Fibroblast of mammary gland (primary cell): Measurements from ENCODE around the gene SFSWAP.

Source experiments
- DNase-seq: peaks from one replicate; pipeline ENCODE4 v3.0.0-alpha.2; 2010; ENCODE audit warnings: low read depth
- H3K4me3 ChIP-seq: 2 replicates; pipeline ENCODE4 v1.5.1; 2011; ENCODE audit warnings: low read depth, mild to moderate bottlenecking, low read length, moderate library complexity; ENCODE audit not compliant: control insufficient read depth
- TF ChIP-seq, protein P1 (sequence below): conservative IDR thresholded peaks from 2 replicates; pipeline ENCODE4 v1.5.1; 2011; ENCODE audit warnings: low read depth, low read length, inconsistent platforms; ENCODE audit not compliant: control insufficient read depth, insufficient read depth

SFSWAP gene

GRCh38 chr12:131734336-131735152 is 23.7 kb downstream of the SFSWAP start:
- no peak overlapping the region for H3K4me3 ChIP-seq
- DNase-seq: no peak
- TF ChIP-seq, protein P1, sequence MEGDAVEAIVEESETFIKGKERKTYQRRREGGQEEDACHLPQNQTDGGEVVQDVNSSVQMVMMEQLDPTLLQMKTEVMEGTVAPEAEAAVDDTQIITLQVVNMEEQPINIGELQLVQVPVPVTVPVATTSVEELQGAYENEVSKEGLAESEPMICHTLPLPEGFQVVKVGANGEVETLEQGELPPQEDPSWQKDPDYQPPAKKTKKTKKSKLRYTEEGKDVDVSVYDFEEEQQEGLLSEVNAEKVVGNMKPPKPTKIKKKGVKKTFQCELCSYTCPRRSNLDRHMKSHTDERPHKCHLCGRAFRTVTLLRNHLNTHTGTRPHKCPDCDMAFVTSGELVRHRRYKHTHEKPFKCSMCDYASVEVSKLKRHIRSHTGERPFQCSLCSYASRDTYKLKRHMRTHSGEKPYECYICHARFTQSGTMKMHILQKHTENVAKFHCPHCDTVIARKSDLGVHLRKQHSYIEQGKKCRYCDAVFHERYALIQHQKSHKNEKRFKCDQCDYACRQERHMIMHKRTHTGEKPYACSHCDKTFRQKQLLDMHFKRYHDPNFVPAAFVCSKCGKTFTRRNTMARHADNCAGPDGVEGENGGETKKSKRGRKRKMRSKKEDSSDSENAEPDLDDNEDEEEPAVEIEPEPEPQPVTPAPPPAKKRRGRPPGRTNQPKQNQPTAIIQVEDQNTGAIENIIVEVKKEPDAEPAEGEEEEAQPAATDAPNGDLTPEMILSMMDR: no peak

- no peak for DNase-seq
Observed at GRCh38 chr12:131735153-131735456, 24.2 kb downstream of the SFSWAP start.

DNA sequence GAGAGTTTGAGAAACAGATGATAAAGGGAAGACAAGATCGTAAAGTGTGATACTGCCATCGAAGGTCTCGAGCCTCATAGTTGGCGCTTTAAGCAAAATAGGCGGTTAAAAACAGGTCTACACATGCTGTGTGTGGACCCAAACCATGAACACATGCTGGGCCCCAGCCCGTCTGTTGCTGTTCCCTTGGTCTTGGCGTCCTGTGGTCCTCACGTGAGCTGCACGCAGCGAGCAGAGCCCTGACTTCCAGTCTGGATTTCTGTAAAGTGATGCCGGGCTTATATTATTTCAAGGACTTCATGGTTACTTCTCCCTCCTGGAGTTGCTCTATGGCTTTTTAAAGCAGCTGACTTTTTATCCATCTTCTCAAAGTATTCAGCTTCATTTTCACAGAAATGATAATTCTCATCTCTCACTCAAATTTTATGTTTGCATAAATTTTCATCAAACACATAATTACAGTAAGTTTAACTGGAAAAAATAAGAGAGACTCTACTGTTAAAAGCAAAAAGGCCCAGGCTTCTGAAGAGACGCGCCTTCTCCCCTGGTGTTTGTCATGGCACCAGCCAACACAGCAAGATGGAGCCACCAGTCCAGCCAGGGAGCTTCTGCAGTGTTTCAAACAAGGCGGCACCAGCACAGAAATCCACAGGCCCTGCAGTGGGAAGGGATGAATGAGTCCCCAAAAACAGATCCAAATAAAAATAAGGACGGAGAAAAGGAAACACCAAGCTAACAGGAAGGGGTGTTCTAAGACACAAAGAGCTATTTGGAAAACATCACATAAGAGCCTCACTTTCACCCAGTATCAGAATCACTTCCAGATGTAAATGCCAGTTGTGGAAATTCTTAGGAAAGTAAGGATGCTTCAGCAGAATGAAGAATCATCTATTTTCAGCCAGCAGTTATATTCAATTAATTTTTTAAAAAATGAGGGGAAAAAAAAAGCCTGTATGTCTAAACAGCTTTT is 24.9 kb downstream of the SFSWAP start:
- DNase-seq: peak; percentile 22
- TF ChIP-seq, protein P1: no peak
- no peak overlapping the region for H3K4me3 ChIP-seq

More at GRCh38 chr12:131735153-131735456, 24.2 kb downstream of the SFSWAP start:
- H3K4me3 ChIP-seq: no peak overlapping the region
- TF ChIP-seq, protein P1: no peak

DNA sequence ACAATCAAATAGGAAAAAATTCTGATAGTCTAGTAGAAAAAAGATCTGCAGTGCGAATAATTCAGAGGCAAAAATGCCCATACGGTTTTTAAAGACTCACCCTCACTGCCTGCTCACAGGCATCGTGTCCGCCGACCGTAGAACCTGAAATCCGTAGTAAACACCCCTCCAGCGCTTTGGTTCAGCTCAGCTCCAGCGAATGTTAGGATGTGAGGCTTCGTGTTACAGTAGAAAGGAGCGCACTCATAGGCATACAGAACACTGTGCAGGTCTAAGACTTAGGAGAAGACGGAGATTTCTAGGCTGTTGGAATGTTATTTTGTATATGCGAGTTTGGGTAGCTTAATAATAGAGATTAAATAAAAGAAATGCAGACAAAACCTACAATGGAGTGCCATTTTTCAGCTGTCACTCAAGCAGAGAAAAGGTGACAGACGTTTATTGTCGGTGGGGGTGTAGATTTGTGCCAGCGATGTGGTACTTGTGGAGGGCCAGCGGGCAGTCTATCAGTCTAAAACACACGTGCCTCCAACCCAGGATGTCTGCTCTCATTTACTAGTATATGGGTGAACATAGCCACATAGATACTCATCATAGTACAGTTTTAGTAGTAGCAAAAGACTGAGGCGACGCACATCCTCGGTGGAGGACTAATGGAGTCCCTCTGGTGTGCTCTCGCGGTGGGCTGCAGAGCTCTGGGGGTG is 25.7 kb downstream of the SFSWAP start:
- H3K4me3 ChIP-seq: no peak overlapping the region
- TF ChIP-seq, protein P1: no peak
- no peak for DNase-seq

DNA sequence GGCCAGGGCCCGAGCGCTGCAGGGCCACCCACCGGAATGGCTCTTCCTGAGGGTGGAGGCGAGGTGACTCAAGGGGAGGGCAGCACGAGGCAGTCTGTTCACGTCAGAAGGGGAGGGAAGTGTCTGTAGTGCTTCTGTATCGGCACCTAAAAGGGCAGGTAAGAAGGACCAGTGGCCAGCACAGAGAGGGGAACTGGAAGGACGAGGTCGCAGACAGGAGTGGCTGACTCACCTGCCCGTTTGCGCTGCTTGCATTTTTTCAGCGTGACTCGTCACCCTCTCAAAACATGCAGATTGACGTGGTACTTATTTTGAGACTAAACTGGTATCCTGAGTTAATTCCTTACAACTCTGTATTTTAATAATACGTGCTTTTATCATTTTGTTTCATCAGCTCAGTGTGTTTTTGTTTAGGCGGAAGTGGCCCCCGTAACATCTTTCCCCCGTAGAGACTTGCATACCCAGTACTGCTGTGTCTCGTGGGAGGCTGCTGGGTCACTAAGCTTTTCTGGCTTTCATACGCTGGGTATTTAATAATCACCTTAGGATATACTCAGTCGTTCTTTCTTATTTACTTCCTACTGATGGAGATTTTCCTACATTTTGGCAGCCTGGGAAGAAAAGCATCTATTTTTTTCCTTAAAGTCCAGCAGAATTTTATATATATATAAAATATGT is 26.4 kb downstream of the SFSWAP start:
- TF ChIP-seq, protein P1: no peak
- peak; percentile 54 for DNase-seq
- no peak overlapping the region for H3K4me3 ChIP-seq

GRCh38 chr12:131738196-131738595 is 27.3 kb downstream of the SFSWAP start:
- H3K4me3 ChIP-seq: no peak overlapping the region

More at GRCh38 chr12:131738196-131738595, 27.3 kb downstream of the SFSWAP start:
- no peak for DNase-seq
- TF ChIP-seq, protein P1: no peak
